HG03457 (cell line): ENCODE data around the gene RTL5.
"Not testable (repeated sequence)": the region's sequence is repeated elsewhere in the genome, so short reads cannot be mapped to it uniquely, and the experiment has no call there.

Source experiments
- ATAC-seq: cut with Tn5 transposase; IDR thresholded peaks from one replicate; pipeline ENCODE4 v1.9.1; 2021; ENCODE audit warnings: moderate number of reproducible peaks; ENCODE audit not compliant: unreplicated experiment

RTL5 gene

GRCh38 chrX:72131317-72132294 is at the start of gene RTL5:
RTL5 (minus strand) TSS chrX:72131915.
- no peak for ATAC-seq

GRCh38 chrX:72180539-72180938 is 48.8 kb upstream of the RTL5 start:
- ATAC-seq, result no peak

GRCh38 chrX:72176981-72177380 is 45.3 kb upstream of the RTL5 start:
- ATAC-seq, result no peak

GRCh38 chrX:72176289-72176688 is 44.6 kb upstream of the RTL5 start:
- not testable (repeated sequence) for ATAC-seq

- ATAC-seq, result no peak
Measured at GRCh38 chrX:72169008-72169728, 37.5 kb upstream of the RTL5 start.

- ATAC-seq, result no peak
Measured at GRCh38 chrX:72165551-72165950, 33.8 kb upstream of the RTL5 start.

- ATAC-seq, result no peak
Measured at GRCh38 chrX:72159769-72160168, 28.1 kb upstream of the RTL5 start.

- ATAC-seq, result no peak
Measured at GRCh38 chrX:72158773-72159172, 27.1 kb upstream of the RTL5 start.

- ATAC-seq, result no peak
Measured at GRCh38 chrX:72146527-72146926, 14.8 kb upstream of the RTL5 start.

- ATAC-seq, result no peak
Measured at GRCh38 chrX:72145181-72145580, 13.5 kb upstream of the RTL5 start.

- ATAC-seq, result no peak
Measured at GRCh38 chrX:72143609-72143907, 11.8 kb upstream of the RTL5 start.

- ATAC-seq, result no peak
Measured at GRCh38 chrX:72142794-72143608, 11.3 kb upstream of the RTL5 start.

- ATAC-seq, result no peak
Measured at GRCh38 chrX:72142094-72142793, 10.5 kb upstream of the RTL5 start.

GRCh38 chrX:72141372-72142004 is 9.8 kb upstream of the RTL5 start:
- ATAC-seq, result no peak

- ATAC-seq, result no peak
Measured at GRCh38 chrX:72139538-72139937, 7.8 kb upstream of the RTL5 start.

GRCh38 chrX:72137846-72138495 is 6.3 kb upstream of the RTL5 start:
- no peak for ATAC-seq

GRCh38 chrX:72133851-72134546 is 2.3 kb upstream of the RTL5 start:
- no peak for ATAC-seq

- no peak for ATAC-seq
Measured at GRCh38 chrX:72132456-72132855, 741 bp upstream of the RTL5 start.

- no peak for ATAC-seq
Measured at GRCh38 chrX:72130762-72131250, 909 bp downstream of the RTL5 start.
